ENCODE measurements around the gene CYTH1. TPM values are rescaled to one million over a fixed set of nuclear protein-coding genes. Genes with fewer than 3 reads are reported as not detected.

The CYTH1 gene
- total RNA-seq, 1 experiment from 2014 or later = 34.0 TPM

DNA sequence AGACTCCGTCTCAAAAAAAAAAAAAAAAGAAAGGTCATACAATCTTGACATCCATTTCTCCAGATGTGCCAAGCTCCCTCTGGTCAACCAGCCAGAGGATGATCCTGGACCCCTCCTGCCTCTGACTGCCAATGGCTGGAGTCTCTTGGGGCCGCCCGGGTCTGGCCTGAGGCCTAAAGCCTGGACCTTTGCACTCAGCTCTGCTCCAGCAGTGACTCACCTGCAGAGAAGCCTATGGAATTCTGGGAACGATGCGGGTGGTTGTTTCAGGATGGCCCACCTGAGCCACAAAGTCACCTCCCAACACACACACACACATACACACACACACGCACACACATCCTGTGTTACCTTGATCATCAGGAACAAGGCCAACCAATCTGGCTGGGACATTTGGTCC lies 140.8 kb downstream of the CYTH1 start:
- no peaks in the 10 kb centered on the region for H3K27me3 ChIP-seq
- no peak overlapping the region for H3K4me3 ChIP-seq
- no peak for DNase-seq

DNA sequence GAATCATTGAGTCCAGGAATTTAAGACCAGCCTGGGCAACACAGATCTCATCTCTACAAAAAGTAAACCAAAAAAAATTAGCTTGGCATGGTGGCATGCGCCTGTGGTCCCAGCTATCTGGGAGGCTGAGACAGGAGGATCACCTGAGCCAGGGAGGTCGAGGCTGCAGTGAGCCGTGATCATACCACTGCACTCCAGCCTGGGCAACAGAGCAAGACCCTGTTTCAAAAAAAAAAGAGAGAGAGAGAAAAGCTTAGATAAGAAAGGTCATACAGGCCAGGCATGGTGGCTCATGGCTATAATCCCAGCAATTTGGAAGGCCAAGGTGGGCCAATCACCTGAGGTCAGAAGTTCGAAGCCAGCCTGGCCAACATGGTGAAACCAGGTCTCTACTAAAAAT lies 141.4 kb downstream of the CYTH1 start:
- Histone ChIP-seq H3K27me3 (no peaks in the 10 kb centered on the region), H3K36me3 (no peaks in the 10 kb centered on the region), H3K9me3 (replicated peaks) (no peaks in the 10 kb centered on the region), H3K27ac (no peak overlapping the region), H3K4me3 (no peak overlapping the region), H3K4me1 (no peaks in the 10 kb centered on the region)
- DNase-seq = no peak

More for the DNA sequence above, 140.8 kb downstream of the CYTH1 start:
- Histone ChIP-seq H3K4me1 (no peaks in the 10 kb centered on the region), H3K9me3 (replicated peaks) (no peaks in the 10 kb centered on the region), H3K27ac (no peak overlapping the region), H3K36me3 (no peaks in the 10 kb centered on the region)

DNA sequence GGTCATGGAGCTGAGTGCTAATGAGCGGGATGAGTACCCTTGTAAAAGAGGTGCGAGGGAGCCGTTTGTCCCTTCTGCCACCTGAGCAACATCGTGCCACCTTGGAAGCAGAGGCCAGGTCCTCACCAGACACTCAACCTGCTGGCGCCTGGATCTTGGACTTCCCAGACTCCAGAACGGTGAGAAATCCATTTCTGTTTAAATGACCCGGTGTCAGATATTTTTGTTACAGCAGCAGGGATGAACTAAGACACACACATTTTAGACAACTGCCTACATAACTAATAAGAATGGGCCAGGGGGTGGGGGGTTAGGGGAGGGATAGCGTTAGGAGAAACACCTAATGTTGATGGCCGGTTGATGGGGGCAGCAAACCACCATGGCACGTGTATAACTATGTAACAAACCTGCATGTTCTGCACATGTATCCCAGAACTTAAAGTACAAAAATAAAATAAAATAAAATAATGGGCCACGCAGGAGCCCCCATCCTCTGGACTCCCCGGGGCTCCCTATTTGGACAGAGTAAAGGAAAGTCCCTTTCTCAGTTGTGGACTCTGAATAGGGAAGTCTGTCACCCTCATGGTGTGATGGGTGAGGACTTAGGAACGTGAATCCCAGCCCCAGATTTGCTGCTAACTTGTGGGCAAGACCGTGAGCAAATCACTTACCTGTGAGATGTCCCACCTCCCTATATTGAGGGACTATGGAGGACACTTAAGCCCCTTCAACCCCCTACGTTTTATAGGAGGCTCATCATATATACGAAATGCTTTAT lies 144.2 kb downstream of the CYTH1 start:
- Histone ChIP-seq H3K9me3 (replicated peaks) (no peaks in the 10 kb centered on the region), H3K4me3 (no peak overlapping the region), H3K27me3 (no peaks in the 10 kb centered on the region), H3K4me1 (no peaks in the 10 kb centered on the region), H3K36me3 (no peaks in the 10 kb centered on the region), H3K27ac (no peak overlapping the region)
- no peak for DNase-seq

DNA sequence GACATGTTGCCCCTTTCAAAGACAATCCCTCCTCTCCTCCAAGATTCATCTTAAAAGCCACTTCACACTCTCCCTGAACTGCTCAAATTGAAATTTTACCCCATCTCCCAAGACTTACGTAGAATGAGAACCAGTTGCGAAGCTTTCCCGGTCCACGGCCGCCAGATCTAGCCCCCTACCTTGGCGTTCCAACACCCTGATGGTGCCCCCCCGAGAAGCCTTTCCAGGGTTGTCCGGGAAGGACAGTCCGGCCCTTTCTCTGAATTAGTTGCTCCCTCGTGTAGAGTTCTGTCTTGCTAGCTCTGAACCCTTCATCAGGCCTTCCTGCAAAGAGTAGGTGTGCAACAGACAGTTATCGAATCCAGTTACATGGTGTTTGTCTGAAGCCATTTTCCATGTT lies 144.9 kb downstream of the CYTH1 start:
- no peak overlapping the region for H3K27ac ChIP-seq
- no peak for DNase-seq
- H3K4me3 ChIP-seq = no peak overlapping the region
- H3K9me3 ChIP-seq (replicated peaks) = no peaks in the 10 kb centered on the region
- no peaks in the 10 kb centered on the region for H3K4me1 ChIP-seq
- no peaks in the 10 kb centered on the region for H3K27me3 ChIP-seq
- no peaks in the 10 kb centered on the region for H3K36me3 ChIP-seq

DNA sequence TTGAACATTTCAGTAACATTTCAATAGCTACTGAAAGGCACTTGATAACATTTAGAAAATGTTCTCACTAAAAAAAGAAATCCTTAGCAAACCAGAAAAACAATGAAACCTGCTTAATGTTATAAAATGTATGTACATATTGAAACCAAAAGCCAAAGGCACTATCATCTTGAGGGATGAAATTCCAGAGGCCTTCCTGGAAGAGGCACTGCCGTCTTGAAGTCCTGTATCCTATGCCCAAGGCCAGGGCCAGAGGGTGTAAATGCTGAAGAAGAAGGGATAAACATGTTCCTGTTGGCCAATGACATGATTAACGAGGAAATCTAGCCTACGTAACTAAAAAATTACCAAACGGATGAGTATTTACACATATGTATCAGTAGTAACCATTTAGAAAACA lies 147.9 kb downstream of the CYTH1 start:
- no peaks in the 10 kb centered on the region for H3K9me3 ChIP-seq (replicated peaks)
- no peak for DNase-seq
- no peak overlapping the region for H3K4me3 ChIP-seq
- H3K4me1 ChIP-seq = peaks cover 22% of the 10 kb centered on the region
- no peaks in the 10 kb centered on the region for H3K27me3 ChIP-seq
- no peak overlapping the region for H3K27ac ChIP-seq
- no peaks in the 10 kb centered on the region for H3K36me3 ChIP-seq

DNA sequence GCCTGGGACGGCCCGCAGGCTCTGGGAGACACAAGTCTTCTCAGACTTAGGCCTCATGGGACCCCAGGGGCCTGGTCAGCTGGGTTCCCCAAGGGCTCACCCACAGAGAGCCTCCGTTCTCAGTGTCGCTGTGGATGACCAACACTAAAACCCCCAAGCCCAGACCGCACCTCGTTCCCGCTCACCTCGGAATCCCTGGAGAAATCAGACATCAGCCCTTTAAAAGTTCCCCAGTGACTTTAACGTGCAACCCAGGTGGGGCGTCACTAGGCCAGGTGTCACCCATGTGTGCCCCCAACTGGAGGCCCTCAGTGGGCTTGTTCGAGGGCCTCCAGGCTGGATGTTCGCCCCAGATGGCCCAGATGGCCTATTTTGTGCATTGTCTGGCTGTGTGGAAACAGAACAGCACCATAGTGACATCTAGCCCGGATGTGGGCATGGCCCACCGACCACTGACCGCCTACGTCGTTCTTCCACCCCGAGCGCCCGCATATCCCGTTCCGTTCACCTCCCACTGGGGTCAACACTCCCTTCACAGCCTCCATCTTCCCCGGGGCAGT lies 152.6 kb downstream of the CYTH1 start:
- no peaks in the 10 kb centered on the region for H3K27me3 ChIP-seq
- no peaks in the 10 kb centered on the region for H3K36me3 ChIP-seq
- DNase-seq = no peak
- no peak overlapping the region for H3K4me3 ChIP-seq
- H3K9me3 ChIP-seq (replicated peaks) = no peaks in the 10 kb centered on the region
- peaks cover 37% of the 10 kb centered on the region for H3K4me1 ChIP-seq
- peak overlapping the region; percentile 66 for H3K27ac ChIP-seq

DNA sequence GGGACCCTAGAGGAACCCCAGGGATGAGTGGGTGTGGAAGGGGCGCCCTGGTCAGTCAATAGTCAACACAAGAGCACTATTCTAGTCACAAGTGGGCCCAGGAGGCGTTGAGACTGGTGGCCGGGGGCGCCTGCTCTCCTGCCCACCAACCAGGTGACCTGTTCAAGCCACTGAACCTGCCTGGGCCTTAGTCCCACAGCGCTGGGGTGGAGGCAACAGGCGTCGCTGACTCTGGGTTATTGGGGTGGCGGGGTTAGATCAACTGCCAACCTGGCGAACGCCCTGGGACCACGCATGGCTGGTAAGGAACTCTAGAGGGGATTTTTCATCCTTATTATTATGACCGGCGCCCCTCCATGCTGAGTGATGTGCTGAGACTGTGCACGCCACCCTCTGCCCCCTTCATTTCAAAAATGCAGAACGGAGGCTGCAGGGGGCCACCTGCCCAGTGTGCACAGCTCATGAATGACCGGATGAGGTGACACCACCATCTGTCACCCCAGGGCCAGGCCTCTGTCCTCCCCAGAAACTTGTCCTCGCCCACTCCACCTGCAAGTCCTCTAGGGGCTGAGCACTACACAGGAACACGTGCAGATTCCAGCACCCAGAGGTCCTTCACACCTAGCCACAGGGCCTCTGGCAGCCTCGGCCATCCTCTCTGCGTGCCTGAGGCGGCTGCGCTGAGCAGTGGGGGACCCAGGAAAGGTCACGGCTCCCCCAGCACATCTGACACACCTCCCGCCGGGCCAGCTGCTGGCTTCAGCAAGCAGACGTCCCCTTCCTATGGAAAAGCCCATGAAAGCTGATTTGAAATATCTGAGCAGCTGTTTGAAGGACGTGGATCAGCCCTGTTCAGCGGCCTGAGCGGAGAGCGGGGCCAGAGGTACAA lies 153.3 kb downstream of the CYTH1 start:
- peak overlapping the region; percentile 66 for H3K27ac ChIP-seq
- H3K36me3 ChIP-seq = no peaks in the 10 kb centered on the region
- H3K4me1 ChIP-seq = peaks cover 39% of the 10 kb centered on the region
- H3K27me3 ChIP-seq = no peaks in the 10 kb centered on the region
- DNase-seq = peak; percentile 96 to 98
- H3K4me3 ChIP-seq = no peak overlapping the region
- H3K9me3 ChIP-seq (replicated peaks) = no peaks in the 10 kb centered on the region

DNA sequence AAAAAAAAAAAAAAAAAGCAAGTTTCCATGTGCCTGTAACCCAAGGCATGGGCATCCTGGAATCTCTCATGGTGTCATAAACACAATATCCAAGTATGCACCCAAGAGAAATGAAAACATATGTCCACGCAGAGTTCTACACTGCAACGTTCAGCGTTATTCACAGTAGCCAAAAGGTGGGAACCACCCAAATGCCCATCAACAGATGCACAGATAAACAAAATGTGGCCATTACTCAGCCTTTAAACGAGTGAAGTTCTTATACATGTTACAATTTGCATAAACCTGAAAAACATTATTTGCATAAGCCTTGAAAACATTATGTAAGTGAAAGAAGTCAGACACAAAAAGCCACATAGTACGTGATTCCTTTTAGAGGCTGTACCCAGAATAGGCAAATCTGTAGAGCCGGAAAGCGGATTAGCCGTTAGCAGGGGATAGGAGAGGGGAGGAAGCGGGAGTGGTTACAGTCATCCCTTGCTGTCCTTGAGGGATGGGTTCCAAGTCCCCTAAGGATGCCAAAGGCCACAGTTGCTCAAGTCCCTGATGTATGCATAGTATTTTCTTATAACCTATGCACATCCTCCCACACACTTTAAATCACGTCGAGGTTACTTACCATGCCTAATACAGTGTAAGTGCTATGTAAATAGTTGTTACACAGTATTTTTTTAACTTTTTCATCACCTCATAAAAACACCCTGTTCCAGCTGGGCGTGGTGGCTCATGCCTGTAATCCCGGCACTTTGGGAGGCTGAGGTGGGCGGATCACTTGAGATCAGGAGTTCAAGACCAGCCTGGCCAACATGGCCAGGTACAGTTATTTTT lies 157.5 kb downstream of the CYTH1 start:
- peak in 1 of 2 experiments; percentile 51 for DNase-seq
- Histone ChIP-seq H3K27ac (no peak overlapping the region), H3K4me3 (no peak overlapping the region), H3K36me3 (no peaks in the 10 kb centered on the region), H3K27me3 (no peaks in the 10 kb centered on the region), H3K4me1 (peaks cover 21% of the 10 kb centered on the region), H3K9me3 (replicated peaks) (0 out of 2 replicates have a peak, but pooled peaks cover 5% of the 10 kb centered on the region)

Other genes with a start within 250 kb of the CYTH1 start
- 3.1 and 3.7 TPM in 2 replicates for gene DNAH17, start 204.9 kb downstream of the CYTH1 start, total RNA-seq (2014; rRNA removed; shearing (Covaris generic))
- gene USP36, start 58.5 kb upstream of the CYTH1 start, total RNA-seq (2014; rRNA removed; shearing (Covaris generic)) = 42.8 and 48.2 TPM in 2 replicates
- 1.3 TPM in 2 replicates for gene CEP295NL, start 120.9 kb upstream of the CYTH1 start, total RNA-seq (2014; rRNA removed; shearing (Covaris generic))
- gene TIMP2, start 143.1 kb upstream of the CYTH1 start, total RNA-seq (2014; rRNA removed; shearing (Covaris generic)) = 65.6 and 66.9 TPM in 2 replicates
- 140 and 142 TPM in 2 replicates for gene LGALS3BP, start 197.7 kb upstream of the CYTH1 start, total RNA-seq (2014; rRNA removed; shearing (Covaris generic))
- gene CANT1, start 227.5 kb upstream of the CYTH1 start, total RNA-seq (2014; rRNA removed; shearing (Covaris generic)) = 89.0 and 98.6 TPM in 2 replicates
- 45.7 and 48.3 TPM in 2 replicates for gene C1QTNF1, start 241.9 kb upstream of the CYTH1 start, total RNA-seq (2014; rRNA removed; shearing (Covaris generic))

Measured in SJCRH30 (cell line).